ENCODE measurements around the gene NRTN. TPM values are rescaled to one million over a fixed set of nuclear protein-coding genes. Genes with fewer than 3 reads are reported as not detected.
"Not testable (repeated sequence)": the region's sequence is repeated elsewhere in the genome, so short reads cannot be mapped to it uniquely, and the experiment has no call there.

NRTN gene
- total RNA-seq, 4 donors from 2014 or later: 12.9 to 53.0 (median 29.5) TPM

GRCh38 chr19:5851302-5851701 is 46.4 kb downstream of the NRTN start, which contains the start of gene FUT3:
FUT3 (minus strand) TSS chr19:5851449.
- Histone ChIP-seq H3K4me1 (peaks cover 0 to 15% (median 12%) of the 10 kb centered on the region in 4 donors), H3K36me3 (no peaks in the 10 kb centered on the region), H3K4me3 (no peak within 1 kb of the TSS), H3K9me3 (no peaks in the 10 kb centered on the region), H3K27ac (replicated peaks in 1 of 4) (peak within 1 kb of the TSS in 1 of 4 donors; percentile 14), H3K27me3 (no peaks in the 10 kb centered on the region)
- 76% methylated on average over 10 of the region's 10 CpGs for WGBS
- TF ChIP-seq EP300 (IDR thresholded peaks at IDR 0.05) (no peak), POLR2AphosphoS5 (IDR thresholded peaks at IDR 0.05) (no peak), POLR2A (IDR thresholded peaks at IDR 0.05; ENCODE audit: low read depth) (no peak), CTCF (IDR thresholded peaks at IDR 0.05) (no peak)
- intact Hi-C loops (cut with DNase I): no loop called here
- DNase-seq (ENCODE audit: extremely low spot score): no peak

- H3K4me3 ChIP-seq; DNase-seq (ENCODE audit: extremely low spot score); intact Hi-C loops (cut with DNase I); H3K9me3 ChIP-seq; H3K27ac ChIP-seq (replicated peaks in 1 of 4); H3K27me3 ChIP-seq; H3K36me3 ChIP-seq: not testable (repeated sequence)
- 83% methylated on average over 10 of the region's 10 CpGs for WGBS
- peaks cover 0 to 15% (median 12%) of the 10 kb centered on the region in 4 donors for H3K4me1 ChIP-seq
Observed at GRCh38 chr19:5854121-5854520, 49.3 kb downstream of the NRTN start.

GRCh38 chr19:5855151-5855550 is 50.3 kb downstream of the NRTN start:
- H3K4me1 ChIP-seq: peaks cover 0 to 13% (median 11%) of the 10 kb centered on the region in 4 donors
- H3K9me3 ChIP-seq; H3K27ac ChIP-seq (replicated peaks in 1 of 4); intact Hi-C loops (cut with DNase I); H3K4me3 ChIP-seq; DNase-seq (ENCODE audit: extremely low spot score); H3K27me3 ChIP-seq; H3K36me3 ChIP-seq: not testable (repeated sequence)
- 87% methylated on average over 9 of the region's 9 CpGs for WGBS

GRCh38 chr19:5857203-5858081 is 52.6 kb downstream of the NRTN start:
- TF ChIP-seq POLR2A (IDR thresholded peaks at IDR 0.05; ENCODE audit: low read depth): no peak
- no peak for TF ChIP-seq EP300 (IDR thresholded peaks at IDR 0.05)
- no peak for TF ChIP-seq POLR2AphosphoS5 (IDR thresholded peaks at IDR 0.05)
- no peak for TF ChIP-seq CTCF (IDR thresholded peaks at IDR 0.05)
- no peaks in the 10 kb centered on the region for H3K27me3 ChIP-seq
- no peak for DNase-seq (ENCODE audit: extremely low spot score)
- no peaks in the 10 kb centered on the region for H3K36me3 ChIP-seq
- intact Hi-C loops (cut with DNase I): no loop called here
- WGBS: 91% methylated on average over 18 of the region's 18 CpGs
- H3K9me3 ChIP-seq: no peaks in the 10 kb centered on the region
- H3K4me1 ChIP-seq: no peaks in the 10 kb centered on the region
- H3K27ac ChIP-seq (replicated peaks in 1 of 4): no peak overlapping the region
- H3K4me3 ChIP-seq: no peak overlapping the region

- TF ChIP-seq POLR2AphosphoS5 (IDR thresholded peaks at IDR 0.05) (no peak), EP300 (IDR thresholded peaks at IDR 0.05) (no peak), CTCF (IDR thresholded peaks at IDR 0.05) (no peak), POLR2A (IDR thresholded peaks at IDR 0.05; ENCODE audit: low read depth) (no peak)
- no peaks in the 10 kb centered on the region for H3K9me3 ChIP-seq
- H3K27ac ChIP-seq (replicated peaks in 1 of 4): no peak overlapping the region
- no peaks in the 10 kb centered on the region for H3K36me3 ChIP-seq
- WGBS: 77% methylated on average over 9 of the region's 11 CpGs
- H3K27me3 ChIP-seq: no peaks in the 10 kb centered on the region
- intact Hi-C loops (cut with DNase I): no loop called here
- DNase-seq (ENCODE audit: extremely low spot score): no peak
- no peak overlapping the region for H3K4me3 ChIP-seq
- H3K4me1 ChIP-seq: no peaks in the 10 kb centered on the region
Observed at GRCh38 chr19:5863030-5863665, 58.3 kb downstream of the NRTN start.
